ENCODE results near the gene GART.

DNA sequence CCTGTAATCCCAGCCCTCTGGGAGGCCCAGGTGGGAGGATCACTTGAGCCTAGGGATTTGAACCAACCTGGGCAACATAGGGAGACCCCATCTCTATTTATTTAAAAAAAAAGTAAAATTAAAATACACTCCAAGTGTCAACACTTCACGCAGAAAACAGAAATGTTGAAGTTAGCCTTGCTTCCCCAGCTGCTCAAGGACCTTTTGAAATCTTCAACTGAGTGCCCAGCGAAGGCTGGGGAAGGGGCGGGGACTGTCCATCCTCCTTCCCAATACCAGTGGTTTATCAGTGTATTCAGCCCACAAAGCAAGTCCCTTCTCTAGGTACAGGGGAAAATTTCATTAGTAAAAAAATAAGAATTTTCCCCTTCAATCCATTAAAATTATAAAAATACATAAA, 48.2 kb downstream of the GART start:
- TF ChIP-seq, protein P1, sequence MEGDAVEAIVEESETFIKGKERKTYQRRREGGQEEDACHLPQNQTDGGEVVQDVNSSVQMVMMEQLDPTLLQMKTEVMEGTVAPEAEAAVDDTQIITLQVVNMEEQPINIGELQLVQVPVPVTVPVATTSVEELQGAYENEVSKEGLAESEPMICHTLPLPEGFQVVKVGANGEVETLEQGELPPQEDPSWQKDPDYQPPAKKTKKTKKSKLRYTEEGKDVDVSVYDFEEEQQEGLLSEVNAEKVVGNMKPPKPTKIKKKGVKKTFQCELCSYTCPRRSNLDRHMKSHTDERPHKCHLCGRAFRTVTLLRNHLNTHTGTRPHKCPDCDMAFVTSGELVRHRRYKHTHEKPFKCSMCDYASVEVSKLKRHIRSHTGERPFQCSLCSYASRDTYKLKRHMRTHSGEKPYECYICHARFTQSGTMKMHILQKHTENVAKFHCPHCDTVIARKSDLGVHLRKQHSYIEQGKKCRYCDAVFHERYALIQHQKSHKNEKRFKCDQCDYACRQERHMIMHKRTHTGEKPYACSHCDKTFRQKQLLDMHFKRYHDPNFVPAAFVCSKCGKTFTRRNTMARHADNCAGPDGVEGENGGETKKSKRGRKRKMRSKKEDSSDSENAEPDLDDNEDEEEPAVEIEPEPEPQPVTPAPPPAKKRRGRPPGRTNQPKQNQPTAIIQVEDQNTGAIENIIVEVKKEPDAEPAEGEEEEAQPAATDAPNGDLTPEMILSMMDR (IDR thresholded peaks at IDR 0.05) = no peak
- no peak for TF ChIP-seq POLR2A (IDR thresholded peaks at IDR 0.05)
- TF ChIP-seq POLR2AphosphoS5 (IDR thresholded peaks at IDR 0.05) = no peak
